Subcutaneous adipose tissue (tissue), 4 donors: ENCODE data around the gene CCT7. TPM values are rescaled to one million over a fixed set of nuclear protein-coding genes. Genes with fewer than 3 reads are reported as not detected.

Experiments
- CTCF ChIP-seq: fragments of 450-650 bp; IDR thresholded peaks from one replicate; pipeline ENCODE4 v1.5.1; 2016; ENCODE audit warnings: low read depth, mild to moderate bottlenecking, control low read depth, antibody characterized with exemption, moderate library complexity
- total RNA-seq, 4 donors: library from RNA; depleted of rRNA; stranded (reverse); fragments of >200 nt; gene quantifications; one replicate each; pipeline ENCODE4 v1.1.0, GENCODE V29; 2016

Gene CCT7
- total RNA-seq, 4 donors from 2014 or later: 131 to 219 (median 154) TPM

DNA sequence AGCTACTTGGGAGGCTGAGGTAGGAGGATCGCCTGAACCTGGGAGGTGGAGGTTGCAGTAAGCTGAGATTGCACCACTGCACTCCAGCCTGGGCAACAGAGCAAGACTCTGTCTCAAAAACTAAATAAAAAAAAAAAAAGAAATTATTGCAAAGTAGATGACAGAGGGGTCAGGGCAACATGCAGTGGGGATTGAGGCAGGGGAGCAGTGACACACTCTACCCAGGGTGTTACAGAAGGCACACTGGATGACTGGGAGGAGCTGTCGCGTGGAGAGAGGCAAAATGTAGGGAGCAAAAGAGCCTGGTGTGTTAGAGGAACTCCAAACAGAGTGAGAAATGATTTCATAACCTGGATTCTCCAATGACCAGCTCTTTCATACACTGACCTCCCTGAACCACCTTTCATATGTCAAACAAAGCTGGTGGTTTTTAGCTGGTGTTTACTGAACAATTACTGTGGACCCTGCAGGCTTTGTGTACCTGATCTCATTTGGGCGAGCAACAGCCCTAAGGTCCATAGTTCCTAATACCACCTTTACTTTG is 28.1 kb downstream of the CCT7 start:
- TF ChIP-seq CTCF: no peak

- TF ChIP-seq CTCF: no peak
Measured at GRCh38 chr2:73263540-73264331, 29.6 kb downstream of the CCT7 start.

- TF ChIP-seq CTCF: no peak
Measured at GRCh38 chr2:73264332-73264606, 30.2 kb downstream of the CCT7 start.

GRCh38 chr2:73264783-73265182 is 30.7 kb downstream of the CCT7 start:
- no peak for TF ChIP-seq CTCF

GRCh38 chr2:73265298-73266060 is 31.4 kb downstream of the CCT7 start:
- no peak for TF ChIP-seq CTCF

DNA sequence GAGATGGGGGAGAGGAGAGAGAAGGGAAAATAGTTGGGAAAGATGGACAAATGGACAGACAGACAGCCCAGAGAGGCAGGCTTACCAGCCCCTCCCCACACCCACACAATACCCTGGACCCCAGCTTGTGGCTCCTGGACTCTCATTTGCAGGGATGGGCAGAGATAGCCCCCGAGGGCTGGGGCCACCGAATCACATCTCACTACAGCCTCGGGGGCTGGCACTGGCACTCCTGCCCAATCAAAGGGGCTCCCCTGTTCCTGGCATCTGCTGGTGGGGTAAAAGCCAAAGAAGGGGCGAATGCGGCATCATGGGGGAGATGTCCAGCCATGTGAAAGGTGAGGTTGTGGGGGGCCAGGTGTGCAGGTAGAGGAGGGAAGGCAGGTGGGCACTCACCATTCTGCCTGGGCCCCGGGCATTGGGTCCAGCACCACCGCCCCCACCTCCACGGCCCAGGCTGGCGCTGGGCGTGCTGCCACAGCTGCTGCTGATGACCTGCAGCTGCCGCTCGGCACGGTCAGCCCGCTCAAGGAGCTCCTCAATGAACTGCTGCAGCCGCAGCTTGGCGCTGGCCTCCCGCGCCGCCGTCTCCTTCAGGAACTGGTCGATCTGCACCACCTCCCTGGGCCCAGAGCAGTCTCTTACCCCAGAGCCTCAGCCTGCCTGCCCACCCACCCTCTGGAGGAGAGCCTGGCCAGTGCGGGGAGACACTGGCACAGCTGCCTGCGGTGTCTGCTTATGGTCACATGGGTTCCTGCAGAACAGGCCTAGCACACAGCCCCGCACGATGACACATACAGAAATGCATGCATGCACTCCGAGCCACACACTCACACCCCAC is 32.2 kb downstream of the CCT7 start:
- TF ChIP-seq CTCF: no peak
